Caco-2 (cell line): ENCODE results near the gene EIF3J. TPM values are rescaled to one million over a fixed set of nuclear protein-coding genes. Genes with fewer than 3 reads are reported as not detected.

Experiments used
- BruUV-seq: library from RNA; stranded (reverse); fragments of 400-500 nt; replicated peaks from 2 replicates; lab custom pipeline; 2021; lab: Mats Ljungman, UMichigan
- CTCF ChIA-PET: fragments of 300-600 bp; sonication (Branson Sonifier 250); formaldehyde crosslinking; loops from one replicate; lab custom pipeline; 2022; ENCODE audit warnings: antibody characterized with exemption; lab: Charles Lee
- POLR2A ChIA-PET: fragments of 300-600 bp; sonication (Branson Sonifier 250); formaldehyde crosslinking; loops from one replicate; lab custom pipeline; 2022; ENCODE audit warnings: antibody characterized with exemption; lab: Charles Lee
- DNase-seq, 2 experiments: peaks; one replicate each; pipeline versions ENCODE4 v3.0.0 to v3.0.0-alpha.2; 2020 to 2022
- H3K27me3 ChIP-seq: replicated peaks from 2 replicates; pipeline ENCODE4 v1.6.0; 2011; ENCODE audit warnings: low read length; ENCODE audit not compliant: control insufficient read depth, insufficient read depth
- H3K36me3 ChIP-seq: 2 replicates; pipeline ENCODE4 v1.5.1; 2011; ENCODE audit warnings: low read length; ENCODE audit not compliant: control insufficient read depth, insufficient read depth
- H3K4me1 ChIP-seq: fragments of 250-450 bp; sonication (Bioruptor Pico); 2 replicates; pipeline ENCODE4 v1.5.1; 2020; ENCODE audit warnings: mild to moderate bottlenecking
- H3K4me3 ChIP-seq: 2 replicates; pipeline ENCODE4 v1.5.1; 2011; ENCODE audit warnings: low read depth, mild to moderate bottlenecking, control low read depth, low read length
- H3K9me3 ChIP-seq: fragments of 250-450 bp; sonication (Bioruptor Pico); 2 replicates; pipeline ENCODE4 v1.5.1; 2020; ENCODE audit warnings: mild to moderate bottlenecking, moderate library complexity
- H3K27ac Mint-ChIP-seq: one replicate; pipeline ENCODE4 v1.8.0; 2022; ENCODE audit warnings: mixed read lengths; ENCODE audit not compliant: unreplicated experiment
- H3K27me3 Mint-ChIP-seq: one replicate; pipeline ENCODE4 v1.8.0; 2022; ENCODE audit warnings: mixed read lengths; ENCODE audit not compliant: insufficient read depth, unreplicated experiment
- H3K36me3 Mint-ChIP-seq: one replicate; pipeline ENCODE4 v1.8.0; 2022; ENCODE audit warnings: mild to moderate bottlenecking, mixed read lengths; ENCODE audit not compliant: insufficient read depth, unreplicated experiment
- H3K4me1 Mint-ChIP-seq: one replicate; pipeline ENCODE4 v1.8.0; 2022; ENCODE audit warnings: low read depth, mixed read lengths; ENCODE audit not compliant: unreplicated experiment
- H3K4me3 Mint-ChIP-seq: one replicate; pipeline ENCODE4 v1.8.0; 2022; ENCODE audit warnings: mild to moderate bottlenecking, moderate library complexity, mixed read lengths; ENCODE audit not compliant: unreplicated experiment
- H3K9me3 Mint-ChIP-seq: one replicate; pipeline ENCODE4 v1.8.0; 2022; ENCODE audit warnings: mixed read lengths; ENCODE audit not compliant: unreplicated experiment
- intact Hi-C: fragments of 100-400 bp; cut with micrococcal nuclease; formaldehyde crosslinking; loops from one replicate; pipeline ENCODE4 v1.10.0; 2022; ENCODE audit not compliant: unreplicated experiment
- total RNA-seq: library from RNA; stranded (reverse); gene quantifications from 2 replicates; pipeline ENCODE4 v1.2.3, GENCODE V29; 2022
- TF ChIP-seq, protein P1 (sequence below), 2 experiments: fragments of 200-600 bp in 1 of 2; IDR thresholded peaks; 1 replicate in 1 of 2; 2 replicates in 1 of 2; pipeline versions ENCODE4 v1.5.1 to v1.8.0; 2011 to 2022; ENCODE audit warnings: antibody characterized with exemption in 1 of 2, control low read depth in 1 of 2, inconsistent platforms in 1 of 2, low read depth in 1 of 2, low read length in 1 of 2, mild to moderate bottlenecking in 1 of 2, moderate library complexity in 1 of 2; ENCODE audit not compliant: insufficient read depth in 1 of 2, severe bottlenecking in 1 of 2, unreplicated experiment in 1 of 2

Gene EIF3J
- total RNA-seq, 1 experiment from 2014 or later: 179 TPM

DNA sequence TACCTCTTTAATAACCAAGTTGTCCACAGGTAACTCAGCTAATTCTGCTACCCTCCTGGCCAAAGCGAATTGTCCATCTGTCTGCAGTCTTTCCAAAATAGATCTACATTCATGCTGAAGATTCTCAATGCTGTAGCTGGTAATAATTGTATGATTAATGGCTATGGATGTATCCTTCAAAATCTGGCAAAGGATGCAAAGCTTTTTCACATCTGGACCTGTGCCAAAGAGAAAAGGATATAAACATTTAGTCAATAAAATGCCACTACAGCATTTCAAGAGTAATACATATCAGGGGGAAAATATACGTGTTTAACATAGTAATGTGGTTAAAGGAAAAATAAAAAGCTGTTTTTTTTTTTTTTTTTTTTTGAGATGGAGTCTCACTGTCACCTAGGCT is 48.7 kb downstream of the EIF3J start:
- ChIA-PET CTCF (no interaction called here), POLR2A (no interaction called here)
- BruUV-seq: no TSS peak
- Mint-ChIP-seq H3K4me1 (no peaks in the 10 kb centered on the region), H3K27ac (no peak overlapping the region), H3K4me3 (no peak overlapping the region), H3K27me3 (no peaks in the 10 kb centered on the region), H3K36me3 (peaks cover 75% of the 10 kb centered on the region), H3K9me3 (no peaks in the 10 kb centered on the region)
- no peaks in the 10 kb centered on the region for H3K4me1 ChIP-seq
- DNase-seq: no peak
- no peaks in the 10 kb centered on the region for H3K9me3 ChIP-seq
- no peaks in the 10 kb centered on the region for H3K27me3 ChIP-seq
- intact Hi-C loops: no loop called here
- H3K4me3 ChIP-seq: no peak overlapping the region
- H3K36me3 ChIP-seq: no peaks in the 10 kb centered on the region; the same call in none of the 2 replicates
- TF ChIP-seq, protein P1, sequence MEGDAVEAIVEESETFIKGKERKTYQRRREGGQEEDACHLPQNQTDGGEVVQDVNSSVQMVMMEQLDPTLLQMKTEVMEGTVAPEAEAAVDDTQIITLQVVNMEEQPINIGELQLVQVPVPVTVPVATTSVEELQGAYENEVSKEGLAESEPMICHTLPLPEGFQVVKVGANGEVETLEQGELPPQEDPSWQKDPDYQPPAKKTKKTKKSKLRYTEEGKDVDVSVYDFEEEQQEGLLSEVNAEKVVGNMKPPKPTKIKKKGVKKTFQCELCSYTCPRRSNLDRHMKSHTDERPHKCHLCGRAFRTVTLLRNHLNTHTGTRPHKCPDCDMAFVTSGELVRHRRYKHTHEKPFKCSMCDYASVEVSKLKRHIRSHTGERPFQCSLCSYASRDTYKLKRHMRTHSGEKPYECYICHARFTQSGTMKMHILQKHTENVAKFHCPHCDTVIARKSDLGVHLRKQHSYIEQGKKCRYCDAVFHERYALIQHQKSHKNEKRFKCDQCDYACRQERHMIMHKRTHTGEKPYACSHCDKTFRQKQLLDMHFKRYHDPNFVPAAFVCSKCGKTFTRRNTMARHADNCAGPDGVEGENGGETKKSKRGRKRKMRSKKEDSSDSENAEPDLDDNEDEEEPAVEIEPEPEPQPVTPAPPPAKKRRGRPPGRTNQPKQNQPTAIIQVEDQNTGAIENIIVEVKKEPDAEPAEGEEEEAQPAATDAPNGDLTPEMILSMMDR (IDR thresholded peaks at IDR 0.05; ENCODE audit: insufficient read depth in 1 of 2, low read depth in 1 of 2, low read length in 1 of 2, severe bottlenecking in 1 of 2, unreplicated experiment in 1 of 2): no peak

DNA sequence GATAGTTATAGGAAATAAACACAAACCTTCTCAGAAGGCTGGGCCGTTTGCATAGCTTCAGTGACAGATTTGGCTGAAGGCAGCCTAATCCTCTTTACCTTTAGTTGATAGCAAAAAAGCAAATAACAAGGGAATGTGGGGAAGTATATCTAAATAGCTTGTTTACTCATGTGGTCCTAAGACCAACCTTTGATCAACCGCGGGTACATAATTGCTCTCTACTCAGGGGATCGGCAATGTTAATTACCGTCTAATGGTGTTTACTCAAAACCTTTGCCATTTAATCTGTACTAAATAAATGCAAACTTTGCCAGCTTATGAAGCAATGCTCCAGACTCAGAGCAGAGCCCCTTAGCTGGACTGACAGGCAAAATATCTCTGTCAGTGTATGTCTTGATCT is 51.6 kb downstream of the EIF3J start:
- peaks cover 57% of the 10 kb centered on the region for H3K36me3 Mint-ChIP-seq
- intact Hi-C loops: no loop called here
- no TSS peak for BruUV-seq
- no peak overlapping the region for H3K4me3 Mint-ChIP-seq
- no peak overlapping the region for H3K4me3 ChIP-seq
- no peaks in the 10 kb centered on the region for H3K4me1 Mint-ChIP-seq
- H3K27me3 Mint-ChIP-seq: no peaks in the 10 kb centered on the region
- no peaks in the 10 kb centered on the region for H3K9me3 ChIP-seq
- H3K27me3 ChIP-seq: no peaks in the 10 kb centered on the region
- TF ChIP-seq, protein P1 (IDR thresholded peaks at IDR 0.05; ENCODE audit: insufficient read depth in 1 of 2, low read depth in 1 of 2, low read length in 1 of 2, severe bottlenecking in 1 of 2, unreplicated experiment in 1 of 2): no peak
- DNase-seq: no peak
- H3K36me3 ChIP-seq: no peaks in the 10 kb centered on the region; the same call in none of the 2 replicates
- POLR2A ChIA-PET: no interaction called here
- H3K27ac Mint-ChIP-seq: no peak overlapping the region
- H3K4me1 ChIP-seq: no peaks in the 10 kb centered on the region
- CTCF ChIA-PET: interaction anchor here (0.6 to 1.5 kb wide), 2 partner anchors 10 to 16 kb away, joined by 4 to 5 read pairs; no protein-coding TSS in a partner anchor
- no peaks in the 10 kb centered on the region for H3K9me3 Mint-ChIP-seq

DNA sequence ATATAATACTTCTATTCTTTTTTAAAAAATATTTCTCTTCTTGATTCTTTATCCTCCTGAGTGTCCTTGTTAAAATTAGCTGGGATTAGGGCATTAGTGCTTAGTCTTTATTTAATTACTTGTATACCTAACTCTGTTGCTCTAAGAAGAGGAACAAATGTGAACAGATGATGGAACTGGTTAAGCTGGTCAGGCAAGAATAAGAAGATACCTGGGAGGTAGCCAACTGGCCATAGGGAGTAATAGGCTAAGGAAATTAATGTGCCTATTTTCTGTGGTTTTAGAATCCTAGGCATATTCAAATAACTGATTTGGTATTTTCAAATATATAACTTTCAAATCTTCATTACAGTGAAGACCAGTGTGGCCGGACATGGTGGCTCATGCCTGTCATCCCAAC is 54.4 kb downstream of the EIF3J start:
- Mint-ChIP-seq H3K36me3 (peaks cover 53% of the 10 kb centered on the region), H3K9me3 (no peaks in the 10 kb centered on the region), H3K27me3 (no peaks in the 10 kb centered on the region), H3K4me1 (no peaks in the 10 kb centered on the region), H3K4me3 (no peak overlapping the region), H3K27ac (no peak overlapping the region)
- no TSS peak for BruUV-seq
- intact Hi-C loops: loop anchor here (5.0 kb wide), 1 partner anchor 146 kb away; the partner anchor contains the start of gene TRIM69
- CTCF ChIA-PET: no interaction called here
- TF ChIP-seq, protein P1 (IDR thresholded peaks at IDR 0.05; ENCODE audit: insufficient read depth in 1 of 2, low read depth in 1 of 2, low read length in 1 of 2, severe bottlenecking in 1 of 2, unreplicated experiment in 1 of 2): no peak
- Histone ChIP-seq H3K36me3 (peaks cover 2% of the 10 kb centered on the region), H3K27me3 (no peaks in the 10 kb centered on the region), H3K9me3 (no peaks in the 10 kb centered on the region), H3K4me1 (no peaks in the 10 kb centered on the region), H3K4me3 (no peak overlapping the region)
- no peak for DNase-seq
- POLR2A ChIA-PET: no interaction called here
